Esophagus muscularis mucosa (tissue), 3 donors: ENCODE measurements around the gene ESRRB.

ENCODE experiments used
- CTCF ChIP-seq, 3 experiments: fragments of 200-600 bp in 2 of 3; fragments of 450-650 bp in 1 of 3; sonication (generic) in 2 of 3; IDR thresholded peaks; one replicate each; pipeline ENCODE4 v1.5.1; 2017 to 2019; ENCODE audit warnings: antibody characterized with exemption in 3 of 3, mild to moderate bottlenecking in 2 of 3, moderate library complexity in 1 of 3
- POLR2AphosphoS5 ChIP-seq, 2 donors: sonication (generic); formaldehyde crosslinking; IDR thresholded peaks; one replicate each; pipeline ENCODE4 v1.6.1; 2017; ENCODE audit warnings: antibody characterized with exemption in 2 of 2

- TF ChIP-seq CTCF (IDR thresholded peaks at IDR 0.05), result no peak
- no peak for TF ChIP-seq POLR2AphosphoS5 (IDR thresholded peaks at IDR 0.05)
These were observed 1.2 kb downstream of the ESRRB start for GRCh38 chr14:76376878-76377734.
